Measurements from ENCODE around the gene STPG2.

DNA sequence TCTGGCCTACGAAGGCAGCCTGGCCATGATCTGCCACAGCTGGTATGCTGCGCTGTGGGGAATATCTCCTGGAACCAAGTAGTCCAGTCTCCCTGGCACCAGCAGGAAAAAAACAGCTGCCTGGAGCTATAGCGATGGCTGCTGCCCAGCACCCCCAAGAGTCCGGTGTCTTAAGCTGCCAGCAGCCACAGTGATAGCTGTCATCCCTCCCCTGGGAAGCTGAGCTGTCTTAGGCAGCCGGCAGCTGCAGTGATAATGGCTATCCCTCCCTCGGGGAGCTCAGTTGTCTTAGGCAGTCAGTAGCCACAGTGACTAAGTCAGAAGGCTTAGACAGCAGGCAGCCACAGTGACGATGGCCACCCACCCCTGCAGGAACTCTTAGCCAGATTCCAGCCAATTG is 205.1 kb downstream of the STPG2 start:
- TF ChIP-seq, protein P1, sequence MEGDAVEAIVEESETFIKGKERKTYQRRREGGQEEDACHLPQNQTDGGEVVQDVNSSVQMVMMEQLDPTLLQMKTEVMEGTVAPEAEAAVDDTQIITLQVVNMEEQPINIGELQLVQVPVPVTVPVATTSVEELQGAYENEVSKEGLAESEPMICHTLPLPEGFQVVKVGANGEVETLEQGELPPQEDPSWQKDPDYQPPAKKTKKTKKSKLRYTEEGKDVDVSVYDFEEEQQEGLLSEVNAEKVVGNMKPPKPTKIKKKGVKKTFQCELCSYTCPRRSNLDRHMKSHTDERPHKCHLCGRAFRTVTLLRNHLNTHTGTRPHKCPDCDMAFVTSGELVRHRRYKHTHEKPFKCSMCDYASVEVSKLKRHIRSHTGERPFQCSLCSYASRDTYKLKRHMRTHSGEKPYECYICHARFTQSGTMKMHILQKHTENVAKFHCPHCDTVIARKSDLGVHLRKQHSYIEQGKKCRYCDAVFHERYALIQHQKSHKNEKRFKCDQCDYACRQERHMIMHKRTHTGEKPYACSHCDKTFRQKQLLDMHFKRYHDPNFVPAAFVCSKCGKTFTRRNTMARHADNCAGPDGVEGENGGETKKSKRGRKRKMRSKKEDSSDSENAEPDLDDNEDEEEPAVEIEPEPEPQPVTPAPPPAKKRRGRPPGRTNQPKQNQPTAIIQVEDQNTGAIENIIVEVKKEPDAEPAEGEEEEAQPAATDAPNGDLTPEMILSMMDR (IDR thresholded peaks at IDR 0.05), result no peak
- TF ChIP-seq POLR2A (IDR thresholded peaks at IDR 0.05), result no peak
